OCI-LY7 (cell line): ENCODE measurements around the gene ARHGAP31. TPM values are rescaled to one million over a fixed set of nuclear protein-coding genes. Genes with fewer than 3 reads are reported as not detected.
"Not testable (repeated sequence)": the region's sequence is repeated elsewhere in the genome, so short reads cannot be mapped to it uniquely, and the experiment has no call there.

ENCODE experiments used
- BruUV-seq: library from RNA; stranded (reverse); fragments of 400-500 nt; replicated peaks from 2 replicates; lab custom pipeline; 2021; lab: Mats Ljungman, UMichigan
- CTCF ChIA-PET: fragments of 300-600 bp; sonication (Branson Sonifier 250); formaldehyde crosslinking; loops from one replicate; lab custom pipeline; 2022; ENCODE audit warnings: antibody characterized with exemption; ENCODE audit not compliant: unreplicated experiment; lab: Charles Lee
- POLR2A ChIA-PET: fragments of 300-600 bp; sonication (Branson Sonifier 250); formaldehyde crosslinking; loops from one replicate; lab custom pipeline; 2022; ENCODE audit warnings: antibody characterized with exemption; lab: Charles Lee
- DNase-seq: peaks from one replicate; pipeline ENCODE4 v3.0.0-alpha.2; 2015; ENCODE audit warnings: low spot score
- H2AFZ ChIP-seq: fragments of 200-600 bp; sonication (generic), shearing (Covaris generic); 2 replicates; pipeline ENCODE4 v1.6.1; 2014; ENCODE audit warnings: mild to moderate bottlenecking, antibody characterized with exemption, low read length, moderate library complexity
- H3K27ac ChIP-seq: fragments of 200-600 bp; sonication (generic); 2 replicates; pipeline ENCODE4 v1.5.1; 2014; ENCODE audit warnings: mixed run types, low read depth, mild to moderate bottlenecking, moderate library complexity, low read length, inconsistent platforms; ENCODE audit not compliant: poor library complexity, severe bottlenecking
- H3K36me3 ChIP-seq: fragments of 200-600 bp; sonication (generic); 2 replicates; pipeline ENCODE4 v1.6.1; 2014; ENCODE audit warnings: mild to moderate bottlenecking, antibody characterized with exemption, low read length, moderate library complexity, mixed read lengths; ENCODE audit not compliant: insufficient read depth
- H3K4me1 ChIP-seq: fragments of 200-600 bp; sonication (generic); 2 replicates; pipeline ENCODE4 v1.5.1; 2014; ENCODE audit warnings: mild to moderate bottlenecking, low read length; ENCODE audit not compliant: insufficient read depth, poor library complexity, severe bottlenecking
- H3K4me2 ChIP-seq: fragments of 200-600 bp; sonication (generic); 2 replicates; pipeline ENCODE4 v1.6.1; 2014; ENCODE audit warnings: mild to moderate bottlenecking, low read length
- H3K4me3 ChIP-seq: fragments of 200-600 bp; sonication (generic); 2 replicates; pipeline ENCODE4 v1.5.1; 2014; ENCODE audit warnings: mild to moderate bottlenecking, low read depth, low read length; ENCODE audit not compliant: poor library complexity, severe bottlenecking
- H3K79me2 ChIP-seq: fragments of 200-600 bp; sonication (generic); 2 replicates; pipeline ENCODE4 v1.6.1; 2016; ENCODE audit warnings: low read depth, mild to moderate bottlenecking, low read length, moderate library complexity, mixed read lengths; ENCODE audit not compliant: insufficient read depth
- H3K9me2 ChIP-seq: fragments of 200-600 bp; sonication (generic); 2 replicates; pipeline ENCODE4 v1.6.1; 2016; ENCODE audit warnings: mild to moderate bottlenecking, low read length, mixed read lengths; ENCODE audit not compliant: insufficient read depth
- H3K9me3 ChIP-seq: fragments of 200-600 bp; sonication (generic); 2 replicates; pipeline ENCODE4 v1.6.1; 2014; ENCODE audit warnings: mild to moderate bottlenecking, mixed run types, low read length, mixed read lengths
- H4K20me1 ChIP-seq: fragments of 200-600 bp; sonication (generic); 2 replicates; pipeline ENCODE4 v1.6.1; 2014; ENCODE audit warnings: mild to moderate bottlenecking, antibody characterized with exemption, low read length, moderate library complexity, mixed read lengths; ENCODE audit not compliant: insufficient read depth
- CTCF ChIP-seq: fragments of 200-600 bp; sonication (generic); conservative IDR thresholded peaks from 2 replicates; pipeline ENCODE4 v1.5.1; 2014; ENCODE audit warnings: mild to moderate bottlenecking, antibody characterized with exemption, low read length, moderate library complexity, mixed read lengths
- EZH2phosphoT487 ChIP-seq: fragments of 200-600 bp; sonication (generic); IDR thresholded peaks from 2 replicates; pipeline ENCODE4 v1.6.1; 2018; ENCODE audit warnings: low read depth, borderline replicate concordance, mild to moderate bottlenecking, mixed run types, antibody characterized with exemption, low read length, moderate library complexity, mixed read lengths
- intact Hi-C: fragments of 100-400 bp; cut with micrococcal nuclease; formaldehyde crosslinking; loops from one replicate; pipeline ENCODE4 v1.10.0; 2022; ENCODE audit not compliant: unreplicated experiment
- total RNA-seq, 2 experiments: library from RNA; depleted of rRNA in 1 of 2; stranded (reverse); fragments of >200 nt in 1 of 2; shearing (Covaris generic) in 1 of 2; gene quantifications; 2 replicates each; pipeline ENCODE4 v1.2.3, GENCODE V29; 2014 to 2022

ARHGAP31 gene
- total RNA-seq, 2 experiments from 2014 or later, result 2.8 to 4.1 TPM

- CTCF ChIA-PET, result no interaction called here
- no peaks in the 10 kb centered on the region for H3K79me2 ChIP-seq
- no peak for DNase-seq
- H3K4me2 ChIP-seq, result no peak overlapping the region
- no peaks in the 10 kb centered on the region for H3K9me2 ChIP-seq
- no peak overlapping the region for H3K27ac ChIP-seq
- intact Hi-C loops, result no loop called here
- no peak for TF ChIP-seq EZH2phosphoT487
- no peak for TF ChIP-seq CTCF
- no peaks in the 10 kb centered on the region for H4K20me1 ChIP-seq
- no peaks in the 10 kb centered on the region for H3K36me3 ChIP-seq
- POLR2A ChIA-PET, result interaction anchor here (0.5 to 0.9 kb wide), 2 partner anchors 46 to 79 kb away, joined by 3 read pairs; no protein-coding TSS in a partner anchor
- H3K4me3 ChIP-seq, result no peak overlapping the region
- no TSS peak for BruUV-seq
- H3K4me1 ChIP-seq, result peaks cover 6% of the 10 kb centered on the region
- H3K9me3 ChIP-seq, result no peaks in the 10 kb centered on the region
- H2AFZ ChIP-seq, result no peak overlapping the region
These were observed 42.6 kb downstream of the ARHGAP31 start for GRCh38 chr3:119336823-119337222.

- CTCF ChIA-PET, result not testable (repeated sequence)
- POLR2A ChIA-PET, result interaction anchor here (0.7 to 2.3 kb wide), 6 partner anchors 11 to 437 kb away, joined by 3 to 6 read pairs (median 3); no protein-coding TSS in a partner anchor
These were observed 43.2 kb downstream of the ARHGAP31 start for GRCh38 chr3:119337407-119337806.

GRCh38 chr3:119338754-119339153 lies 44.6 kb downstream of the ARHGAP31 start:
- H3K36me3 ChIP-seq, result no peaks in the 10 kb centered on the region
- no peaks in the 10 kb centered on the region for H4K20me1 ChIP-seq
- peaks cover 10% of the 10 kb centered on the region for H3K4me1 ChIP-seq
- CTCF ChIA-PET, result no interaction called here
- H3K9me2 ChIP-seq, result no peaks in the 10 kb centered on the region
- BruUV-seq, result no TSS peak
- H3K79me2 ChIP-seq, result no peaks in the 10 kb centered on the region
- no peak overlapping the region for H3K27ac ChIP-seq
- intact Hi-C loops, result no loop called here
- no peak for DNase-seq
- no peak for TF ChIP-seq EZH2phosphoT487
- TF ChIP-seq CTCF, result no peak
- H3K4me2 ChIP-seq, result no peak overlapping the region
- no peak overlapping the region for H3K4me3 ChIP-seq
- no peak overlapping the region for H2AFZ ChIP-seq
- POLR2A ChIA-PET, result interaction anchor here (0.6 to 2.3 kb wide), 8 partner anchors 11 to 336 kb away, joined by 3 to 9 read pairs (median 4); partner anchors contain the start of gene ARHGAP31
- H3K9me3 ChIP-seq, result no peaks in the 10 kb centered on the region

More at GRCh38 chr3:119337407-119337806, 43.2 kb downstream of the ARHGAP31 start:
- intact Hi-C loops, BruUV-seq, H3K9me2 ChIP-seq, H3K27ac ChIP-seq, DNase-seq, H3K4me2 ChIP-seq, H2AFZ ChIP-seq, H3K9me3 ChIP-seq, H3K4me1 ChIP-seq, H3K4me3 ChIP-seq, H4K20me1 ChIP-seq, H3K79me2 ChIP-seq, H3K36me3 ChIP-seq: not testable (repeated sequence)
